HCT116 (cell line): ENCODE data around the gene ST7. TPM values are rescaled to one million over a fixed set of nuclear protein-coding genes. Genes with fewer than 3 reads are reported as not detected.

Experiments used
- ATAC-seq: fragments of 200-7000 bp; cut with Tn5 transposase; 2 replicates; pipeline ENCODE4 v1.9.1; 2020; ENCODE audit warnings: mild to moderate bottlenecking, moderate library complexity
- BruUV-seq: library from RNA; stranded (reverse); fragments of 400-500 nt; replicated peaks from 2 replicates; lab custom pipeline; 2021; lab: Mats Ljungman, UMichigan
- CTCF ChIA-PET: fragments of 300-600 bp; sonication (Branson Sonifier 250); formaldehyde crosslinking; loops from one replicate; lab custom pipeline; 2021; ENCODE audit warnings: antibody characterized with exemption; lab: Charles Lee
- POLR2A ChIA-PET: fragments of 300-600, 350-600 bp; sonication (Branson Sonifier 250); formaldehyde crosslinking; loops from one replicate; lab custom pipeline; 2021; ENCODE audit warnings: antibody characterized with exemption; lab: Charles Lee
- RAD21 ChIA-PET, 2 experiments: fragments of 300-600 bp; sonication (Branson Sonifier 250); formaldehyde crosslinking; loops; one replicate each; lab custom pipeline; 2023; ENCODE audit warnings: low total read pairs in 2 of 2; ENCODE audit not compliant: uncharacterized antibody in 2 of 2, unreplicated experiment in 2 of 2, low non-redundant PET in 1 of 2; lab: Charles Lee
- DNase-seq: peaks from one replicate; pipeline ENCODE4 v3.0.0-alpha.2; 2010; ENCODE audit warnings: low read depth, low spot score
- H2AFZ ChIP-seq: fragments of 200-600 bp; shearing (Covaris generic), sonication (generic); 2 replicates; pipeline ENCODE4 v1.6.1; 2017; ENCODE audit warnings: low read depth, mixed run types, mixed read lengths, antibody characterized with exemption, low read length; ENCODE audit not compliant: poor library complexity, severe bottlenecking
- H3K27ac ChIP-seq: 2 replicates; pipeline ENCODE4 v1.5.1; 2012; ENCODE audit warnings: low read depth, low read length
- H3K27me3 ChIP-seq: fragments of 200-600 bp; sonication (generic); 2 replicates; pipeline ENCODE4 v1.6.1; 2016; ENCODE audit warnings: mixed run types, low read length, mixed read lengths; ENCODE audit not compliant: insufficient read depth
- H3K36me3 ChIP-seq, 2 experiments: fragments of 200-500 bp in 1 of 2; fragments of 200-600 bp in 1 of 2; sonication (Bioruptor generic) in 1 of 2; sonication (generic) in 1 of 2; 2 replicates each; pipeline versions ENCODE4 v1.5.1 to v1.6.1; 2014 to 2016; ENCODE audit warnings: low read length in 2 of 2, inconsistent platforms in 1 of 2, mixed read lengths in 1 of 2, mixed run types in 1 of 2; ENCODE audit not compliant: insufficient read depth in 2 of 2, control insufficient read depth in 1 of 2
- H3K4me1 ChIP-seq, 2 experiments: fragments of 200-600 bp in 1 of 2; sonication (generic) in 1 of 2; 2 replicates each; pipeline versions ENCODE4 v1.5.1 to v1.6.1; 2012 to 2017; ENCODE audit warnings: low read length in 2 of 2, inconsistent platforms in 1 of 2, mild to moderate bottlenecking in 1 of 2, mixed read lengths in 1 of 2, mixed run types in 1 of 2, moderate library complexity in 1 of 2; ENCODE audit not compliant: insufficient read depth in 2 of 2, control insufficient read depth in 1 of 2
- H3K4me2 ChIP-seq: fragments of 200-600 bp; sonication (generic); 2 replicates; pipeline ENCODE4 v1.6.1; 2017; ENCODE audit warnings: mixed run types, low read length, mixed read lengths
- H3K4me3 ChIP-seq, 2 experiments: fragments of 200-600 bp in 1 of 2; sonication (generic) in 1 of 2; replicated peaks in 1 of 2; 2 replicates each; pipeline ENCODE4 v1.5.1; 2011 to 2016; ENCODE audit warnings: low read length in 2 of 2, control low read depth in 1 of 2, low read depth in 1 of 2, mild to moderate bottlenecking in 1 of 2, mixed read lengths in 1 of 2, mixed run types in 1 of 2
- H3K79me2 ChIP-seq: fragments of 200-600 bp; sonication (generic); 2 replicates; pipeline ENCODE4 v1.6.1; 2017; ENCODE audit warnings: mild to moderate bottlenecking, mixed run types, low read length, moderate library complexity, mixed read lengths; ENCODE audit not compliant: insufficient read depth
- H3K9ac ChIP-seq: fragments of 200-600 bp; sonication (generic); 2 replicates; pipeline ENCODE4 v1.6.1; 2016; ENCODE audit warnings: low read length, mixed read lengths
- H3K9me2 ChIP-seq: fragments of 200-600 bp; sonication (generic), shearing (Covaris generic); 2 replicates; pipeline ENCODE4 v1.6.1; 2017; ENCODE audit warnings: mixed run types, mild to moderate bottlenecking, moderate library complexity; ENCODE audit not compliant: insufficient read depth
- H3K9me3 ChIP-seq, 2 experiments: fragments of 200-500 bp in 1 of 2; fragments of 200-600 bp in 1 of 2; sonication (Bioruptor generic) in 1 of 2; sonication (generic) in 1 of 2; 2 replicates each; pipeline ENCODE4 v1.6.1; 2014 to 2017; ENCODE audit warnings: low read length in 2 of 2, mixed read lengths in 2 of 2, inconsistent platforms in 1 of 2, low read depth in 1 of 2, mild to moderate bottlenecking in 1 of 2, mixed run types in 1 of 2, moderate library complexity in 1 of 2; ENCODE audit not compliant: control insufficient read depth in 1 of 2, insufficient read depth in 1 of 2
- H4K20me1 ChIP-seq: fragments of 200-600 bp; sonication (generic), shearing (Covaris generic); 2 replicates; pipeline ENCODE4 v1.6.1; 2017; ENCODE audit warnings: mixed run types, mild to moderate bottlenecking, moderate library complexity; ENCODE audit not compliant: insufficient read depth
- CEBPB ChIP-seq: IDR thresholded peaks from 2 replicates; pipeline ENCODE4 v1.6.1; 2012; ENCODE audit warnings: low read depth
- EGR1 ChIP-seq: IDR thresholded peaks from 2 replicates; pipeline ENCODE4 v1.6.1; 2012; ENCODE audit warnings: low read depth
- ELF1 ChIP-seq: IDR thresholded peaks from 2 replicates; pipeline ENCODE4 v1.6.1; 2012; ENCODE audit warnings: low read depth, borderline replicate concordance
- EZH2 ChIP-seq: fragments of 200-600 bp; sonication (generic); IDR thresholded peaks from 2 replicates; pipeline ENCODE4 v1.6.1; 2017; ENCODE audit warnings: antibody characterized with exemption, mixed run types
- EZH2phosphoT487 ChIP-seq: fragments of 200-600 bp; IDR thresholded peaks from 2 replicates; pipeline ENCODE4 v1.6.1; 2018; ENCODE audit warnings: antibody characterized with exemption, borderline replicate concordance
- JUND ChIP-seq: IDR thresholded peaks from 2 replicates; pipeline ENCODE4 v1.6.1; 2012
- POLR2A ChIP-seq: IDR thresholded peaks from 2 replicates; pipeline ENCODE4 v1.7.0; 2011; ENCODE audit warnings: borderline replicate concordance; ENCODE audit not compliant: insufficient read depth, insufficient read length; ENCODE audit errors: extremely low read depth
- POLR2AphosphoS5 ChIP-seq: IDR thresholded peaks from 2 replicates; pipeline ENCODE4 v1.6.1; 2011; ENCODE audit warnings: mild to moderate bottlenecking, low read depth, low read length, moderate library complexity
- RAD21 ChIP-seq: IDR thresholded peaks from 2 replicates; pipeline ENCODE4 v1.6.1; 2012; ENCODE audit warnings: low read depth, mild to moderate bottlenecking
- SIN3A ChIP-seq: IDR thresholded peaks from 2 replicates; pipeline ENCODE4 v1.6.1; 2012; ENCODE audit warnings: low read depth
- SP1 ChIP-seq: IDR thresholded peaks from 2 replicates; pipeline ENCODE4 v1.6.1; 2012; ENCODE audit warnings: low read depth
- SRF ChIP-seq: IDR thresholded peaks from 2 replicates; pipeline ENCODE4 v1.6.1; 2012; ENCODE audit warnings: low read depth
- YY1 ChIP-seq: IDR thresholded peaks from 2 replicates; pipeline ENCODE4 v1.6.1; 2011; ENCODE audit warnings: low read length, low read depth, moderate library complexity, mild to moderate bottlenecking; ENCODE audit not compliant: insufficient replicate concordance; ENCODE audit errors: extremely low read depth
- ZFX ChIP-seq: fragments of 450-650 bp; IDR thresholded peaks from 2 replicates; pipeline ENCODE4 v1.6.1; 2017
- ZNF274 ChIP-seq: fragments of 200-500 bp; sonication (Bioruptor generic); IDR thresholded peaks from 2 replicates; pipeline ENCODE4 v1.6.1; 2014; ENCODE audit warnings: mild to moderate bottlenecking, low read depth, low read length, inconsistent platforms
- intact Hi-C: fragments of 100-400 bp; cut with micrococcal nuclease; formaldehyde crosslinking; loops from 2 replicates; pipeline ENCODE4 v1.10.0; 2022
- total RNA-seq: library from RNA; stranded (reverse); gene quantifications from one replicate; pipeline ENCODE4 v1.2.1, GENCODE V29; 2021; ENCODE audit not compliant: unreplicated experiment
- TF ChIP-seq, protein P1 (sequence below), 3 experiments: fragments of 200-600 bp in 1 of 3; sonication (generic) in 1 of 3; IDR thresholded peaks in 2 of 3; conservative IDR thresholded peaks in 1 of 3; 2 replicates each; pipeline ENCODE4 v1.5.1; 2012 to 2017; ENCODE audit warnings: low read depth in 2 of 3, low read length in 2 of 3, antibody characterized with exemption in 1 of 3, borderline replicate concordance in 1 of 3, control low read depth in 1 of 3, mild to moderate bottlenecking in 1 of 3, mixed read lengths in 1 of 3, mixed run types in 1 of 3, moderate library complexity in 1 of 3; ENCODE audit not compliant: insufficient read depth in 1 of 3
- TF ChIP-seq, protein P2 (sequence below): IDR thresholded peaks from 2 replicates; pipeline ENCODE4 v1.6.1; 2012
- TF ChIP-seq, protein P3 (sequence below): IDR thresholded peaks from 2 replicates; pipeline ENCODE4 v1.6.1; 2011; ENCODE audit warnings: mild to moderate bottlenecking, low read length, moderate library complexity; ENCODE audit not compliant: insufficient replicate concordance; ENCODE audit errors: extremely low read depth
- TF ChIP-seq, protein P4 (sequence below): IDR thresholded peaks from 2 replicates; pipeline ENCODE4 v1.6.1; 2012

Gene ST7
- total RNA-seq, 1 experiment from 2014 or later: 12.6 TPM

DNA sequence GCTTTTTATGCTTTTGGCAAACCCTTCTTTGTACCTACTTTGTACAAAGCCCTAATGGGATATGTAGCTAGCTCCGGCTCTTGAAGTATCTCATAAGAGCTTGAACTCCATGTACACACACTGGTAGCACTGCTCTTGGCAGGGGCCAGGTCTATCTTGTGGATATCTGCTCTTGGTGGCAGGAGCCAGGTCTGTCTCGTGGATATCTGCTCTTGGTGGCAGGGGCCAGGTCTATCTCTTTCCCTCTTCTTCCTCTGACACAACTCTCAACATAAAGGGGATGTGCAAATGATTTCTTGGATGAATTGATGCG lies 277.7 kb downstream of the ST7 start:
- ChIA-PET CTCF (no interaction called here), POLR2A (no interaction called here), RAD21 (no interaction called here)
- no peak for ATAC-seq
- TF ChIP-seq RAD21 (no peak), JUND (no peak), SP1 (no peak), CEBPB (no peak), ZNF274 (no peak)
- TF ChIP-seq, protein P1, sequence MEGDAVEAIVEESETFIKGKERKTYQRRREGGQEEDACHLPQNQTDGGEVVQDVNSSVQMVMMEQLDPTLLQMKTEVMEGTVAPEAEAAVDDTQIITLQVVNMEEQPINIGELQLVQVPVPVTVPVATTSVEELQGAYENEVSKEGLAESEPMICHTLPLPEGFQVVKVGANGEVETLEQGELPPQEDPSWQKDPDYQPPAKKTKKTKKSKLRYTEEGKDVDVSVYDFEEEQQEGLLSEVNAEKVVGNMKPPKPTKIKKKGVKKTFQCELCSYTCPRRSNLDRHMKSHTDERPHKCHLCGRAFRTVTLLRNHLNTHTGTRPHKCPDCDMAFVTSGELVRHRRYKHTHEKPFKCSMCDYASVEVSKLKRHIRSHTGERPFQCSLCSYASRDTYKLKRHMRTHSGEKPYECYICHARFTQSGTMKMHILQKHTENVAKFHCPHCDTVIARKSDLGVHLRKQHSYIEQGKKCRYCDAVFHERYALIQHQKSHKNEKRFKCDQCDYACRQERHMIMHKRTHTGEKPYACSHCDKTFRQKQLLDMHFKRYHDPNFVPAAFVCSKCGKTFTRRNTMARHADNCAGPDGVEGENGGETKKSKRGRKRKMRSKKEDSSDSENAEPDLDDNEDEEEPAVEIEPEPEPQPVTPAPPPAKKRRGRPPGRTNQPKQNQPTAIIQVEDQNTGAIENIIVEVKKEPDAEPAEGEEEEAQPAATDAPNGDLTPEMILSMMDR (IDR thresholded peaks at IDR 0.05 in 2 of 3, conservative IDR thresholded peaks at IDR 0.05 in 1 of 3; ENCODE audit: borderline replicate concordance in 1 of 3, insufficient read depth in 1 of 3, low read depth in 2 of 3, low read length in 2 of 3): no peak
- TF ChIP-seq, protein P2, sequence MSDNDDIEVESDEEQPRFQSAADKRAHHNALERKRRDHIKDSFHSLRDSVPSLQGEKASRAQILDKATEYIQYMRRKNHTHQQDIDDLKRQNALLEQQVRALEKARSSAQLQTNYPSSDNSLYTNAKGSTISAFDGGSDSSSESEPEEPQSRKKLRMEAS: no peak
- Histone ChIP-seq H3K79me2 (no peaks in the 10 kb centered on the region), H3K9ac (no peak overlapping the region), H3K4me2 (no peak overlapping the region), H3K9me2 (no peaks in the 10 kb centered on the region), H4K20me1 (no peaks in the 10 kb centered on the region), H3K4me3 (no peak overlapping the region), H2AFZ (no peak overlapping the region), H3K9me3 (no peaks in the 10 kb centered on the region; a peak in 1 of 4 replicates), H3K27ac (no peak overlapping the region), H3K27me3 (no peaks in the 10 kb centered on the region), H3K4me1 (no peaks in the 10 kb centered on the region), H3K36me3 (no peaks in the 10 kb centered on the region)
- no peak for DNase-seq
- no TSS peak for BruUV-seq
- intact Hi-C loops: no loop called here

DNA sequence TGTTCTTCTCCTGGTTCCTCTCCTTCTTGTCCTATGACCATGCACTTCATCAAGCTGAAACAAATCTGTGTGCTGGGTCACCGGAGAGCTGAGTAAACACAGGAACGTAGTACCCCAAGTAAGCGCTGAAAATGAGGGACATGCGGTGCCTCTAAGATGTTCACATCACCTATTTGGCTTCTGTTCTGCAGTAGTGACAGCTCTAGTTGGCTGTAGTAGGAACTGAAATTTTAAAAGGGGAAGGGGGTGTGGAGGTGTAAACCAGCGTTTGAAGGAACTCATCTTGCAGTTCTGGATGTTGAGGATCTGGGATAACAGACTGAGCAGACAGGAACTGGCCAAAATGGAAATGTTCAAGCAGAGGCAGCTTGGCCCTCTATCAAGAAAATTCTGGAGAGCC lies 284.3 kb downstream of the ST7 start:
- no peaks in the 10 kb centered on the region for H4K20me1 ChIP-seq
- POLR2A ChIA-PET: no interaction called here
- H3K36me3 ChIP-seq: no peaks in the 10 kb centered on the region
- intact Hi-C loops: no loop called here
- H2AFZ ChIP-seq: no peak overlapping the region
- no peak overlapping the region for H3K27ac ChIP-seq
- BruUV-seq: no TSS peak
- H3K4me1 ChIP-seq: no peaks in the 10 kb centered on the region
- no peaks in the 10 kb centered on the region for H3K79me2 ChIP-seq
- no peaks in the 10 kb centered on the region; a peak in 1 of 4 replicates for H3K9me3 ChIP-seq
- H3K9ac ChIP-seq: no peak overlapping the region
- RAD21 ChIA-PET: no interaction called here
- H3K4me2 ChIP-seq: no peak overlapping the region
- ATAC-seq: no peak
- TF ChIP-seq ZFX (no peak), EGR1 (no peak), POLR2A (no peak), SIN3A (no peak), SP1 (no peak), JUND (no peak), POLR2AphosphoS5 (no peak), EZH2 (no peak), EZH2phosphoT487 (no peak), YY1 (no peak), RAD21 (no peak), ZNF274 (no peak), ELF1 (no peak), SRF (no peak), CEBPB (no peak)
- TF ChIP-seq, protein P3, sequence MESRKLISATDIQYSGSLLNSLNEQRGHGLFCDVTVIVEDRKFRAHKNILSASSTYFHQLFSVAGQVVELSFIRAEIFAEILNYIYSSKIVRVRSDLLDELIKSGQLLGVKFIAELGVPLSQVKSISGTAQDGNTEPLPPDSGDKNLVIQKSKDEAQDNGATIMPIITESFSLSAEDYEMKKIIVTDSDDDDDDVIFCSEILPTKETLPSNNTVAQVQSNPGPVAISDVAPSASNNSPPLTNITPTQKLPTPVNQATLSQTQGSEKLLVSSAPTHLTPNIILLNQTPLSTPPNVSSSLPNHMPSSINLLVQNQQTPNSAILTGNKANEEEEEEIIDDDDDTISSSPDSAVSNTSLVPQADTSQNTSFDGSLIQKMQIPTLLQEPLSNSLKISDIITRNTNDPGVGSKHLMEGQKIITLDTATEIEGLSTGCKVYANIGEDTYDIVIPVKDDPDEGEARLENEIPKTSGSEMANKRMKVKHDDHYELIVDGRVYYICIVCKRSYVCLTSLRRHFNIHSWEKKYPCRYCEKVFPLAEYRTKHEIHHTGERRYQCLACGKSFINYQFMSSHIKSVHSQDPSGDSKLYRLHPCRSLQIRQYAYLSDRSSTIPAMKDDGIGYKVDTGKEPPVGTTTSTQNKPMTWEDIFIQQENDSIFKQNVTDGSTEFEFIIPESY: no peak
- TF ChIP-seq, protein P4, sequence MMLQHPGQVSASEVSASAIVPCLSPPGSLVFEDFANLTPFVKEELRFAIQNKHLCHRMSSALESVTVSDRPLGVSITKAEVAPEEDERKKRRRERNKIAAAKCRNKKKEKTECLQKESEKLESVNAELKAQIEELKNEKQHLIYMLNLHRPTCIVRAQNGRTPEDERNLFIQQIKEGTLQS: no peak
- TF ChIP-seq, all 23 proteins: peak for 0
- DNase-seq: no peak
- CTCF ChIA-PET: no interaction called here
- no peaks in the 10 kb centered on the region for H3K27me3 ChIP-seq
- H3K4me3 ChIP-seq: no peak overlapping the region
- H3K9me2 ChIP-seq: no peaks in the 10 kb centered on the region
